OCI-LY3 (cell line): Measurements from ENCODE around the gene PAX5.

ENCODE experiments used
- H2AFZ ChIP-seq: fragments of 200-600, 300-600 bp; shearing (Covaris generic); 2 replicates; pipeline ENCODE4 v1.6.0; 2014; ENCODE audit warnings: antibody characterized with exemption, low read depth, low read length
- H3K27ac ChIP-seq: fragments of 200-600, 300-600 bp; sonication (generic); 2 replicates; pipeline ENCODE4 v1.5.1; 2014; ENCODE audit warnings: mild to moderate bottlenecking, low read length, moderate library complexity, mixed read lengths
- H3K27me3 ChIP-seq: fragments of 200-600, 300-600 bp; sonication (generic); 2 replicates; pipeline ENCODE4 v1.6.1; 2014; ENCODE audit warnings: low read depth, low read length, mixed read lengths
- H3K36me3 ChIP-seq: fragments of 200-600, 300-600 bp; sonication (generic); replicated peaks from 2 replicates; pipeline ENCODE3; 2014; ENCODE audit warnings: low read depth, low read length, mixed read lengths
- H3K4me1 ChIP-seq: fragments of 300-600, 200-600 bp; sonication (generic); 2 replicates; pipeline ENCODE4 v1.6.1; 2014; ENCODE audit warnings: low read length, mixed read lengths
- H3K4me2 ChIP-seq: fragments of 200-600, 300-600 bp; sonication (generic); 2 replicates; pipeline ENCODE4 v1.6.1; 2014; ENCODE audit warnings: low read length, mixed read lengths
- H3K4me3 ChIP-seq: fragments of 300-600, 200-600 bp; sonication (generic); 2 replicates; pipeline ENCODE4 v1.5.1; 2014; ENCODE audit warnings: antibody characterized with exemption, mild to moderate bottlenecking, low read length, moderate library complexity
- H3K79me2 ChIP-seq: fragments of 300-600, 200-600 bp; shearing (Covaris generic); 2 replicates; pipeline ENCODE4 v1.6.1; 2014; ENCODE audit warnings: mild to moderate bottlenecking, low read length, mixed read lengths
- H3K9ac ChIP-seq: fragments of 300-600, 200-600 bp; shearing (Covaris generic); 2 replicates; pipeline ENCODE4 v1.6.0; 2014; ENCODE audit warnings: mild to moderate bottlenecking, low read length, moderate library complexity
- H3K9me3 ChIP-seq: fragments of 200-600, 300-600 bp; shearing (Covaris generic); 2 replicates; pipeline ENCODE4 v1.6.1; 2014; ENCODE audit warnings: low read length, mixed read lengths; ENCODE audit not compliant: insufficient read depth
- H4K20me1 ChIP-seq: fragments of 200-600, 300-600 bp; sonication (generic); 2 replicates; pipeline ENCODE4 v1.6.1; 2016; ENCODE audit warnings: low read length, mixed read lengths; ENCODE audit not compliant: insufficient read depth
- CTCF ChIP-seq: fragments of 200-600, 300-600 bp; sonication (generic); IDR thresholded peaks from 2 replicates; pipeline ENCODE4 v1.5.1; 2014; ENCODE audit warnings: antibody characterized with exemption, low read length, low read depth
- EZH2phosphoT487 ChIP-seq: fragments of 200-600 bp; shearing (Covaris generic); IDR thresholded peaks from 2 replicates; pipeline ENCODE4 v1.6.1; 2018; ENCODE audit warnings: antibody characterized with exemption, mixed run types, low read depth

The PAX5 gene

GRCh38 chr9:36843964-36844363 is 190.1 kb downstream of the PAX5 start:
- Histone ChIP-seq H3K9me3 (no peaks in the 10 kb centered on the region), H3K4me1 (no peaks in the 10 kb centered on the region), H3K27ac (no peak overlapping the region), H3K79me2 (no peaks in the 10 kb centered on the region; the same call in 1 of the 2 replicates), H2AFZ (no peak overlapping the region), H3K4me3 (no peak overlapping the region), H3K36me3 (peaks cover 87% of the 10 kb centered on the region), H3K9ac (no peak overlapping the region), H4K20me1 (peaks cover 78% of the 10 kb centered on the region), H3K4me2 (no peak overlapping the region), H3K27me3 (no peaks in the 10 kb centered on the region)
- no peak for TF ChIP-seq CTCF

GRCh38 chr9:36842560-36843530 is 191.2 kb downstream of the PAX5 start:
- Histone ChIP-seq H3K4me1 (no peaks in the 10 kb centered on the region), H3K27ac (no peak overlapping the region), H3K36me3 (peaks cover 91% of the 10 kb centered on the region), H3K4me2 (no peak overlapping the region), H3K4me3 (no peak overlapping the region), H4K20me1 (peaks cover 82% of the 10 kb centered on the region), H3K79me2 (no peaks in the 10 kb centered on the region), H3K9ac (no peak overlapping the region), H3K9me3 (no peaks in the 10 kb centered on the region), H2AFZ (no peak overlapping the region), H3K27me3 (no peaks in the 10 kb centered on the region)
- no peak for TF ChIP-seq EZH2phosphoT487
- TF ChIP-seq CTCF = no peak

- Histone ChIP-seq H3K4me1 (no peaks in the 10 kb centered on the region), H4K20me1 (peaks cover 81% of the 10 kb centered on the region), H3K36me3 (peaks cover 88% of the 10 kb centered on the region), H3K79me2 (no peaks in the 10 kb centered on the region), H3K27me3 (no peaks in the 10 kb centered on the region), H2AFZ (no peak overlapping the region), H3K4me3 (no peak overlapping the region), H3K4me2 (no peak overlapping the region), H3K9ac (no peak overlapping the region), H3K27ac (no peak overlapping the region), H3K9me3 (no peaks in the 10 kb centered on the region)
- no peak for TF ChIP-seq CTCF
- no peak for TF ChIP-seq EZH2phosphoT487
Observed at GRCh38 chr9:36840898-36841536, 193.1 kb downstream of the PAX5 start.

- peaks cover 73% of the 10 kb centered on the region for H3K36me3 ChIP-seq
- no peak overlapping the region for H2AFZ ChIP-seq
- H4K20me1 ChIP-seq = peaks cover 80% of the 10 kb centered on the region
- no peaks in the 10 kb centered on the region for H3K79me2 ChIP-seq
- peaks cover 11% of the 10 kb centered on the region for H3K4me1 ChIP-seq
- H3K9me3 ChIP-seq = no peaks in the 10 kb centered on the region
- H3K4me2 ChIP-seq = no peak overlapping the region
- no peak overlapping the region for H3K9ac ChIP-seq
- no peak overlapping the region for H3K4me3 ChIP-seq
- no peak overlapping the region for H3K27ac ChIP-seq
- TF ChIP-seq CTCF (no peak), EZH2phosphoT487 (no peak)
- no peaks in the 10 kb centered on the region for H3K27me3 ChIP-seq
Observed at GRCh38 chr9:36839131-36839885, 194.8 kb downstream of the PAX5 start.
